ENCODE results near the gene FGD3.

GRCh38 chr9:93080406-93080805 lies 133.1 kb downstream of the FGD3 start:
- TF ChIP-seq CTCF (IDR thresholded peaks at IDR 0.05), result no peak
- TF ChIP-seq POLR2A (IDR thresholded peaks at IDR 0.05), result no peak
- TF ChIP-seq EP300 (IDR thresholded peaks at IDR 0.05), result no peak
- TF ChIP-seq POLR2AphosphoS5 (IDR thresholded peaks at IDR 0.05), result no peak
